K562 (cell line): ENCODE measurements around the gene GLDC. TPM values are rescaled to one million over a fixed set of nuclear protein-coding genes. Genes with fewer than 3 reads are reported as not detected.

Experiments
- ATAC-seq: fragments of 200-7000 bp; cut with Tn5 transposase; 3 replicates; pipeline ENCODE4 v1.9.1; 2020; ENCODE audit warnings: moderate library complexity
- BruUV-seq: library from RNA; stranded (reverse); fragments of 400-500 nt; replicated peaks from 2 replicates; lab custom pipeline; 2021; lab: Mats Ljungman, UMichigan
- CTCF ChIA-PET: fragments of 300-600 bp; formaldehyde crosslinking; extraction: SDS; loops from one replicate; lab custom pipeline; 2021; ENCODE audit warnings: low intra/inter-chr PET ratio; lab: Yijun Ruan, JAX
- POLR2A ChIA-PET: fragments of 300-600, 350-650 bp; sonication (Branson Sonifier 250); formaldehyde crosslinking; extraction: SDS; loops from one replicate; lab custom pipeline; 2021; ENCODE audit warnings: antibody characterized with exemption, inconsistent platforms; lab: Yijun Ruan, JAX
- DNase-seq, 4 experiments: peaks; one replicate each; pipeline versions ENCODE4 v3.0.0 to v3.0.0-alpha.2; 2011 to 2018; ENCODE audit warnings: low spot score in 3 of 4, mixed read lengths in 3 of 4; ENCODE audit errors: extremely low read depth in 1 of 4
- FAIRE-seq: peaks from 2 replicates; lab custom pipeline; 2011; peaks lifted over from hg19 to GRCh38; lab: Jason Lieb, UNC
- H2AFZ ChIP-seq: 2 replicates; pipeline ENCODE4 v1.6.0; 2011; ENCODE audit warnings: low read depth, low read length, control low read depth, inconsistent platforms
- H3K27ac ChIP-seq: fragments of 200-600 bp; 3 replicates; pipeline ENCODE4 v1.8.0; 2011; ENCODE audit warnings: low read depth, mild to moderate bottlenecking, control low read depth, inconsistent platforms, low read length, moderate library complexity, mixed read lengths; ENCODE audit errors: extremely low read depth
- H3K27me3 ChIP-seq, 2 experiments: fragments of 300-600 bp in 1 of 2; 2 replicates in 1 of 2; 3 replicates in 1 of 2; pipeline versions ENCODE4 v1.6.0 to v1.8.0; 2011; ENCODE audit warnings: inconsistent platforms in 2 of 2, low read length in 2 of 2, mild to moderate bottlenecking in 1 of 2, mixed read lengths in 1 of 2, moderate library complexity in 1 of 2; ENCODE audit not compliant: control insufficient read depth in 2 of 2, insufficient read depth in 2 of 2
- H3K36me3 ChIP-seq: fragments of 300-600 bp; 3 replicates; pipeline ENCODE4 v1.8.0; 2011; ENCODE audit warnings: mild to moderate bottlenecking, low read length, inconsistent platforms; ENCODE audit not compliant: control insufficient read depth, insufficient read depth
- H3K4me1 ChIP-seq, 2 experiments: fragments of 200-600 bp in 1 of 2; replicated peaks in 1 of 2; 2 replicates in 1 of 2; 3 replicates in 1 of 2; pipeline versions ENCODE4 v1.5.1 to v1.8.0; 2011; ENCODE audit warnings: inconsistent platforms in 2 of 2, low read length in 2 of 2, mild to moderate bottlenecking in 1 of 2, mixed read lengths in 1 of 2, moderate library complexity in 1 of 2; ENCODE audit not compliant: control insufficient read depth in 2 of 2, insufficient read depth in 2 of 2
- H3K4me2 ChIP-seq: 2 replicates; pipeline ENCODE4 v1.6.1; 2011; ENCODE audit warnings: low read length, control low read depth, inconsistent platforms, mixed read lengths; ENCODE audit not compliant: insufficient read depth
- H3K4me3 ChIP-seq: fragments of 200-600 bp; sonication (generic), shearing (Covaris generic); 2 replicates; pipeline ENCODE4 v1.5.1; 2016; ENCODE audit warnings: control low read depth, inconsistent platforms
- H3K79me2 ChIP-seq: fragments of 200-600 bp; 3 replicates; pipeline ENCODE4 v1.8.0; 2011; ENCODE audit warnings: low read length, inconsistent platforms; ENCODE audit not compliant: control insufficient read depth, insufficient read depth
- H3K9ac ChIP-seq, 2 experiments: 2 replicates each; pipeline versions ENCODE4 v1.6.0 to v1.6.1; 2011; ENCODE audit warnings: low read depth in 2 of 2, low read length in 2 of 2, control low read depth in 1 of 2, inconsistent platforms in 1 of 2, mild to moderate bottlenecking in 1 of 2, mixed read lengths in 1 of 2; ENCODE audit not compliant: insufficient read depth in 1 of 2
- H3K9me1 ChIP-seq: one replicate; pipeline ENCODE4 v1.6.0; 2011; ENCODE audit warnings: inconsistent platforms, mild to moderate bottlenecking, low read length, moderate library complexity; ENCODE audit not compliant: control insufficient read depth, insufficient read depth
- H3K9me3 ChIP-seq: replicated peaks from 2 replicates; pipeline ENCODE4 v1.5.1; 2011; ENCODE audit warnings: low read depth, low read length, inconsistent platforms; ENCODE audit not compliant: control insufficient read depth, insufficient read depth
- H4K20me1 ChIP-seq: replicated peaks from 2 replicates; pipeline ENCODE4 v1.6.1; 2011; ENCODE audit warnings: low read length, inconsistent platforms, mixed read lengths; ENCODE audit not compliant: control insufficient read depth, insufficient read depth
- ATF1 ChIP-seq, 2 experiments: fragments of 450-650 bp in 1 of 2; IDR thresholded peaks; 2 replicates each; pipeline ENCODE4 v1.6.1; 2016; ENCODE audit warnings: missing compliant biosample characterization in 1 of 2, missing genetic modification characterization in 1 of 2
- CHD4 ChIP-seq: fragments of 200-600 bp; sonication (generic); IDR thresholded peaks from 3 replicates; pipeline ENCODE4 v1.6.1; 2012; ENCODE audit warnings: low read depth, mild to moderate bottlenecking, mixed read lengths, low read length, inconsistent platforms; ENCODE audit not compliant: insufficient read depth, insufficient replicate concordance, poor library complexity, severe bottlenecking
- ETV1 ChIP-seq: fragments of 450-650 bp; conservative IDR thresholded peaks from 2 replicates; pipeline ENCODE4 v1.6.1; 2016; ENCODE audit warnings: missing genetic modification characterization, control low read depth, low read depth, missing compliant biosample characterization
- ETV6 ChIP-seq, 3 experiments: fragments of 150-350 bp in 1 of 3; sonication (generic) in 1 of 3; formaldehyde crosslinking in 1 of 3; IDR thresholded peaks; 2 replicates each; pipeline versions ENCODE4 v1.6.1 to v1.8.0; 2014 to 2022; ENCODE audit warnings: borderline replicate concordance in 2 of 3, low read depth in 2 of 3, antibody characterized with exemption in 1 of 3, low read length in 1 of 3, mild to moderate bottlenecking in 1 of 3, missing genetic modification reagents in 1 of 3
- HDGF ChIP-seq: fragments of 450-650 bp; IDR thresholded peaks from 2 replicates; pipeline ENCODE4 v1.6.1; 2016
- KDM1A ChIP-seq, 2 experiments: fragments of 450-650 bp; IDR thresholded peaks; 2 replicates each; pipeline ENCODE4 v1.6.1; 2016; ENCODE audit warnings: mild to moderate bottlenecking in 2 of 2
- MTA2 ChIP-seq: fragments of 450-650 bp; IDR thresholded peaks from 2 replicates; pipeline ENCODE4 v1.6.1; 2016; ENCODE audit warnings: low read depth
- NCOA4 ChIP-seq: fragments of 450-650 bp; IDR thresholded peaks from 2 replicates; pipeline ENCODE4 v1.6.1; 2018; ENCODE audit warnings: mild to moderate bottlenecking; ENCODE audit not compliant: partially characterized antibody
- NONO ChIP-seq, 2 experiments: fragments of 200-400 bp in 1 of 2; fragments of 450-650 bp in 1 of 2; formaldehyde crosslinking in 1 of 2; IDR thresholded peaks; 2 replicates each; pipeline ENCODE4 v1.6.1; 2017; ENCODE audit warnings: low read depth in 2 of 2, mild to moderate bottlenecking in 2 of 2, moderate library complexity in 2 of 2, low read length in 1 of 2
- PRMT5 ChIP-seq: sonication (generic); formaldehyde crosslinking; IDR thresholded peaks from 2 replicates; pipeline ENCODE4 v1.5.0; 2020; ENCODE audit warnings: missing genetic modification reagents
- RBM14 ChIP-seq: fragments of 200-400 bp; formaldehyde crosslinking; IDR thresholded peaks from 2 replicates; pipeline ENCODE4 v1.6.1; 2018; ENCODE audit warnings: low read depth, mild to moderate bottlenecking, low read length, moderate library complexity, borderline replicate concordance; ENCODE audit not compliant: insufficient read depth
- SUPT5H ChIP-seq: fragments of 450-650 bp; IDR thresholded peaks from 2 replicates; pipeline ENCODE4 v1.6.1; 2016
- TAL1 ChIP-seq: fragments of 450-650 bp; IDR thresholded peaks from 2 replicates; pipeline ENCODE4 v1.6.1; 2016; ENCODE audit warnings: mild to moderate bottlenecking
- ZFP1 ChIP-seq: fragments of 450-650 bp; formaldehyde crosslinking; IDR thresholded peaks from 2 replicates; pipeline ENCODE4 v1.4.0; 2020; ENCODE audit warnings: mild to moderate bottlenecking, mixed read lengths
- ZKSCAN3 ChIP-seq: fragments of 250-450 bp; sonication (Bioruptor Pico); IDR thresholded peaks from 2 replicates; pipeline ENCODE4 v1.4.0; 2020
- ZNF584 ChIP-seq: fragments of 200-800 bp; sonication (Bioruptor generic); IDR thresholded peaks from 2 replicates; pipeline ENCODE4 v1.6.1; 2016; ENCODE audit warnings: low read depth, mild to moderate bottlenecking, missing genetic modification characterization, missing compliant biosample characterization
- WGBS: fragments of 100-300 bp; shearing (Covaris generic); methylation state at CpG from one replicate; pipeline ENCODE4 v1.1.6; 2016; ENCODE audit warnings: low coverage, mixed read lengths; ENCODE audit not compliant: insufficient coverage; ENCODE audit errors: missing lambda C conversion rate; 5-methylcytosine and 5-hydroxymethylcytosine counted together
- in situ Hi-C: fragments of 300-500 bp; cut with MboI; formaldehyde crosslinking; loops from 4 replicates; pipeline ENCODE4 v1.15.0; 2018; ENCODE audit warnings: inconsistent platforms, mixed read lengths
- intact Hi-C: fragments of 100-400 bp; cut with micrococcal nuclease; formaldehyde crosslinking; loops from 2 replicates; pipeline ENCODE4 v1.14.2; 2022
- polyA plus RNA-seq, 8 experiments: library from polyadenylated mRNA; depleted of rRNA in 4 of 8; stranded (reverse) in 5 of 8; unstranded in 3 of 8; fragments of >200 nt; fragmentation: Nextera tagmentation in 2 of 8; fragmentation: Illumina TruSeq in 1 of 8; extraction: Ambion mirVana in 2 of 8; extraction: Trizol in 1 of 8; gene quantifications; 2 replicates each; pipeline versions ENCODE4 v1.2.1 to v1.2.3, GENCODE V29; 2011 to 2014; ENCODE audit warnings: inconsistent platforms in 1 of 8, missing spikeins in 1 of 8
- total RNA-seq, 7 experiments: library from RNA; depleted of rRNA in 6 of 7; stranded (reverse); fragments of >200 nt in 6 of 7; fragmentation: Illumina TruSeq in 2 of 7; extraction: Trizol in 2 of 7; gene quantifications; 2 replicates each; pipeline versions ENCODE4 v1.2.1 to v1.2.3, GENCODE V29; 2011 to 2021; ENCODE audit warnings: low replicate concordance in 1 of 7

The GLDC gene
- total and polyA plus RNA-seq, 9 of the 15 experiments (the other 6 are each of a cell fraction or from before 2014, with no cell fraction given) = 0.03 to 0.27 (median 0.08) TPM; not detected in 6

DNA sequence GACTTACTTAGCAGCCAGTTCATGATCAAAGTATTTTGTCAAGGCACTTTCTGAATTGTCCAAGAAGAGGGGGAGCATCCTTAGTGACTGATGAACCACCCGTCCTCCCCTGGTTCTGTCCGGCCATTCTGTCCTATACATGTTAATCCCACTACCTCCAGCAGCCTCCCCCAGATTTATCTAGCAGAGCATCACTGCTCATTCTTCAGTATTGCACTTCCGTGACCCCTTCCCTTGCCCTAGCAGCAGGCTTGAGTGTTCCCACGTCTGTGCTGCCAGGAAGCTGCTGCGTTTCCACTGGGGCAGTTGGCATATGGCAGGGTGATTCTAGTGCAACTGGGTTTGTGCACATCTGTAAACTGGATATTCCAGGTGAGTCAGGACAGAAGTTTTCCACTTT is 4.5 kb downstream of the GLDC start:
- H3K4me3 ChIP-seq = no peak overlapping the region
- 6% methylated on average over 2 of the region's 5 CpGs for WGBS
- H3K36me3 ChIP-seq = no peaks in the 10 kb centered on the region
- H3K9ac ChIP-seq = no peak overlapping the region
- ChIA-PET POLR2A (interaction anchor here (0.6 kb wide), 1 partner anchor 8 kb away, joined by 3 read pairs; no protein-coding TSS in a partner anchor), CTCF (no interaction called here)
- ATAC-seq (no peak), DNase-seq (no peak), FAIRE-seq (no peak)
- H4K20me1 ChIP-seq = no peaks in the 10 kb centered on the region
- no peak overlapping the region for H2AFZ ChIP-seq
- in situ Hi-C loops (no loop called here), intact Hi-C loops (no loop called here)
- no peaks in the 10 kb centered on the region for H3K9me3 ChIP-seq
- 0 out of 5 replicates have a peak, but pooled peaks cover 0 to 5% of the 10 kb centered on the region in 2 experiments for H3K4me1 ChIP-seq
- H3K4me2 ChIP-seq = no peak overlapping the region
- H3K79me2 ChIP-seq = no peaks in the 10 kb centered on the region
- no peak overlapping the region for H3K27ac ChIP-seq
- BruUV-seq = no TSS peak
- no peak for TF ChIP-seq HDGF
- no peak for TF ChIP-seq SUPT5H
- no peak for TF ChIP-seq TAL1
- no peak for TF ChIP-seq ATF1 (CRISPR knock-in tag; IDR thresholded peaks at IDR 0.05)
- TF ChIP-seq ATF1 (tag; IDR thresholded peaks at IDR 0.05) = no peak
- TF ChIP-seq NONO (IDR thresholded peaks at IDR 0.05; ENCODE audit: low read depth in 2 of 2, low read length in 1 of 2) = no peak
- no peak for TF ChIP-seq ETV1
- TF ChIP-seq PRMT5 (CRISPR knock-in tag) = no peak
- TF ChIP-seq ETV6 (IDR thresholded peaks at IDR 0.05; ENCODE audit: borderline replicate concordance in 1 of 2, low read depth in 2 of 2, low read length in 1 of 2) = no peak
- no peak for TF ChIP-seq ETV6 (CRISPR knock-in tag; IDR thresholded peaks at IDR 0.05; ENCODE audit: borderline replicate concordance)
- no peak for TF ChIP-seq MTA2
- no peak for TF ChIP-seq ZNF584 (CRISPR knock-in tag)
- TF ChIP-seq RBM14 = no peak
- TF ChIP-seq ZKSCAN3 = no peak
- TF ChIP-seq KDM1A (IDR thresholded peaks at IDR 0.05) = no peak
- TF ChIP-seq NCOA4 = no peak
- no peak for TF ChIP-seq CHD4
- no peak for TF ChIP-seq ZFP1 (CRISPR knock-in tag)
- H3K9me1 ChIP-seq = no peaks in the 10 kb centered on the region
- H3K27me3 ChIP-seq = peaks cover 7 to 34% of the 10 kb centered on the region in 2 experiments; a peak in 2 of 5 replicates
